ENCODE data around the gene MTUS2. TPM values are rescaled to one million over a fixed set of nuclear protein-coding genes. Genes with fewer than 3 reads are reported as not detected.

The MTUS2 gene
- total RNA-seq, 4 donors from 2014 or later, result 0.16 to 0.75 (median 0.24) TPM

GRCh38 chr13:28991764-28992163, 171.6 kb downstream of the MTUS2 start:
- DNase-seq, result no peak
- Histone ChIP-seq H3K9me3 (no peaks in the 10 kb centered on the region), H3K4me3 (no peak overlapping the region), H3K4me1 (no peaks in the 10 kb centered on the region), H3K36me3 (no peaks in the 10 kb centered on the region), H3K27ac (no peak overlapping the region), H3K27me3 (no peaks in the 10 kb centered on the region)
- TF ChIP-seq EP300 (IDR thresholded peaks at IDR 0.05; ENCODE audit: low read depth), result no peak
- no peak for TF ChIP-seq CTCF (IDR thresholded peaks at IDR 0.05)
- no peak for TF ChIP-seq POLR2A (IDR thresholded peaks at IDR 0.05)
- TF ChIP-seq POLR2AphosphoS5 (IDR thresholded peaks at IDR 0.05), result no peak
- intact Hi-C loops (cut with DNase I; ENCODE audit: low total_unique reads) (no loop called here), in situ Hi-C loops (cut with MboI; ENCODE audit: low pct_ligation_motif_present in 1 of 4, low pct_unique_long_range_greater_than_20kb in 1 of 4, low sequenced_read_pairs in 3 of 4) (no loop called here)

- WGBS, 2 donors (ENCODE audit: low coverage in 1 of 2), result 86 to 100% methylated on average over 2 to 3 of the region's 3 CpGs
- no peak overlapping the region for H3K4me3 ChIP-seq
- no peaks in the 10 kb centered on the region for H3K9me3 ChIP-seq
- H3K27me3 ChIP-seq, result no peaks in the 10 kb centered on the region
- DNase-seq, result no peak
- intact Hi-C loops (cut with DNase I; ENCODE audit: low total_unique reads), result no loop called here
- H3K36me3 ChIP-seq, result no peaks in the 10 kb centered on the region
- H3K4me1 ChIP-seq, result no peaks in the 10 kb centered on the region
- TF ChIP-seq POLR2A (IDR thresholded peaks at IDR 0.05) (no peak), EP300 (IDR thresholded peaks at IDR 0.05; ENCODE audit: low read depth) (no peak), POLR2AphosphoS5 (IDR thresholded peaks at IDR 0.05) (no peak), CTCF (IDR thresholded peaks at IDR 0.05) (no peak)
- in situ Hi-C loops (cut with MboI; ENCODE audit: low pct_ligation_motif_present in 1 of 4, low pct_unique_long_range_greater_than_20kb in 1 of 4, low sequenced_read_pairs in 3 of 4), result no loop called here
- no peak overlapping the region for H3K27ac ChIP-seq
Observed at GRCh38 chr13:29000826-29001225, 180.7 kb downstream of the MTUS2 start.

GRCh38 chr13:29005035-29005762, 185.1 kb downstream of the MTUS2 start:
- H3K36me3 ChIP-seq, result no peaks in the 10 kb centered on the region
- no peaks in the 10 kb centered on the region for H3K9me3 ChIP-seq
- no peaks in the 10 kb centered on the region for H3K4me1 ChIP-seq
- no peak overlapping the region for H3K27ac ChIP-seq
- TF ChIP-seq POLR2A (IDR thresholded peaks at IDR 0.05), result no peak
- no peak for TF ChIP-seq POLR2AphosphoS5 (IDR thresholded peaks at IDR 0.05)
- no peak for TF ChIP-seq EP300 (IDR thresholded peaks at IDR 0.05; ENCODE audit: low read depth)
- in situ Hi-C loops (cut with MboI; ENCODE audit: low pct_ligation_motif_present in 1 of 4, low pct_unique_long_range_greater_than_20kb in 1 of 4, low sequenced_read_pairs in 3 of 4) (no loop called here), intact Hi-C loops (cut with DNase I; ENCODE audit: low total_unique reads) (no loop called here)
- WGBS, 2 donors (ENCODE audit: low coverage in 1 of 2), result 52 to 64% methylated on average over 5 to 8 of the region's 8 CpGs
- no peak for DNase-seq
- H3K4me3 ChIP-seq, result no peak overlapping the region
- no peaks in the 10 kb centered on the region for H3K27me3 ChIP-seq

GRCh38 chr13:29005763-29006120, 185.6 kb downstream of the MTUS2 start:
- H3K9me3 ChIP-seq, result no peaks in the 10 kb centered on the region
- TF ChIP-seq EP300 (IDR thresholded peaks at IDR 0.05; ENCODE audit: low read depth) (no peak), POLR2A (IDR thresholded peaks at IDR 0.05) (no peak), CTCF (IDR thresholded peaks at IDR 0.05) (no peak), POLR2AphosphoS5 (IDR thresholded peaks at IDR 0.05) (no peak)
- no peak overlapping the region for H3K4me3 ChIP-seq
- DNase-seq, result no peak
- intact Hi-C loops (cut with DNase I; ENCODE audit: low total_unique reads), result no loop called here
- no peaks in the 10 kb centered on the region for H3K4me1 ChIP-seq
- no peaks in the 10 kb centered on the region for H3K36me3 ChIP-seq
- in situ Hi-C loops (cut with MboI; ENCODE audit: low pct_ligation_motif_present in 1 of 4, low pct_unique_long_range_greater_than_20kb in 1 of 4, low sequenced_read_pairs in 3 of 4), result no loop called here
- H3K27me3 ChIP-seq, result no peaks in the 10 kb centered on the region
- 46 to 55% methylated on average over 2 of the region's 2 CpGs for WGBS, 2 donors (ENCODE audit: low coverage in 1 of 2)
- no peak overlapping the region for H3K27ac ChIP-seq

- Histone ChIP-seq H3K9me3 (no peaks in the 10 kb centered on the region), H3K4me3 (no peak overlapping the region), H3K4me1 (no peaks in the 10 kb centered on the region), H3K36me3 (no peaks in the 10 kb centered on the region), H3K27me3 (no peaks in the 10 kb centered on the region), H3K27ac (no peak overlapping the region)
- in situ Hi-C loops (cut with MboI; ENCODE audit: low pct_ligation_motif_present in 1 of 4, low pct_unique_long_range_greater_than_20kb in 1 of 4, low sequenced_read_pairs in 3 of 4) (no loop called here), intact Hi-C loops (cut with DNase I; ENCODE audit: low total_unique reads) (no loop called here)
- no peak for TF ChIP-seq POLR2AphosphoS5 (IDR thresholded peaks at IDR 0.05)
- no peak for TF ChIP-seq CTCF (IDR thresholded peaks at IDR 0.05)
- TF ChIP-seq EP300 (IDR thresholded peaks at IDR 0.05; ENCODE audit: low read depth), result no peak
- TF ChIP-seq POLR2A (IDR thresholded peaks at IDR 0.05), result no peak
- DNase-seq, result no peak
- whole genome bisulfite sequencing, 2 donors (ENCODE audit: low coverage in 1 of 2), result 55 to 65% methylated on average over 2 of the region's 2 CpGs
Observed at GRCh38 chr13:29006359-29006850, 186.3 kb downstream of the MTUS2 start.
